GM12892 (cell line): ENCODE data around the gene AFF3.
"Not testable (repeated sequence)": the region's sequence is repeated elsewhere in the genome, so short reads cannot be mapped to it uniquely, and the experiment has no call there.

Experiments used
- POLR2A ChIP-seq: IDR thresholded peaks from 2 replicates; pipeline ENCODE4 v1.6.1; 2011; ENCODE audit warnings: low read depth, low read length, control low read depth
- POLR2AphosphoS5 ChIP-seq: IDR thresholded peaks from 2 replicates; pipeline ENCODE4 v1.6.1; 2011; ENCODE audit warnings: low read depth, low read length, control low read depth
- TAF1 ChIP-seq: IDR thresholded peaks from 2 replicates; pipeline ENCODE4 v1.6.1; 2011; ENCODE audit warnings: low read depth, mild to moderate bottlenecking, control low read depth, low read length, borderline replicate concordance

DNA sequence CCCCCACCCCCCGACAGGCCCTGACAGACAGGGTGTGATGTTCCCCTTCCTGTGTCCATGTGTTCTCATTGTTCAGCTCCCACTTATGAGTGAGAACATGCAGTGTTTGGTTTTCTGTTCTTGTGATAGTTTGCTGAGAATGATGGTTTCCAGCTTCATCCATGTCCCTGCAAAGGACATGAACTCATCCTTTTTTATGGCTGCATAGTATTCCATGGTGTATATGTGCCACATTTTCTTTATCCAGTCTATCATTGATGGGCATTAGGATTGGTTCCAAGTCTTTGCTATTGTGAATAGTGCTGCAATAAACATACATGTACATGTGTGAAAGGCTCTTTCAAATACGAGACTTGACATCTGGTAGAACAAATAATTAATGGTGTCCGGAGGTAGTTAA is 208.9 kb downstream of the AFF3 start:
- TF ChIP-seq POLR2A, POLR2AphosphoS5, TAF1: not testable (repeated sequence)
